Measurements from ENCODE around the gene SCNN1A.

SCNN1A gene

GRCh38 chr12:6364044-6364374 lies 11.4 kb downstream of the SCNN1A start:
- Histone ChIP-seq H3K27me3 (ENCODE audit: low read depth, low read length) (no peaks in the 10 kb centered on the region), H3K4me3 (ENCODE audit: low read depth in 1 of 2, low read length in 2 of 2) (peak overlapping the region; percentile 67 to 76), H3K36me3 (ENCODE audit: control insufficient read depth in 1 of 2, insufficient read depth in 2 of 2, low read length in 2 of 2) (no peaks in the 10 kb centered on the region), H3K4me1 (ENCODE audit: control insufficient read depth in 1 of 2, insufficient read depth in 2 of 2, low read length in 2 of 2) (peaks cover 0 to 13% of the 10 kb centered on the region in 2 donors), H3K9me3 (ENCODE audit: control insufficient read depth in 1 of 2, low read length in 2 of 2) (no peaks in the 10 kb centered on the region), H3K27ac (ENCODE audit: low read length) (peak overlapping the region; percentile 88)

GRCh38 chr12:6363330-6364043 lies 11.9 kb downstream of the SCNN1A start:
- Histone ChIP-seq H3K4me3 (ENCODE audit: low read depth in 1 of 2, low read length in 2 of 2) (peak overlapping the region; percentile 67 to 76), H3K27me3 (ENCODE audit: low read depth, low read length) (no peaks in the 10 kb centered on the region), H3K4me1 (ENCODE audit: control insufficient read depth in 1 of 2, insufficient read depth in 2 of 2, low read length in 2 of 2) (peaks cover 0 to 13% of the 10 kb centered on the region in 2 donors), H3K27ac (ENCODE audit: low read length) (peak overlapping the region; percentile 88), H3K36me3 (ENCODE audit: control insufficient read depth in 1 of 2, insufficient read depth in 2 of 2, low read length in 2 of 2) (no peaks in the 10 kb centered on the region), H3K9me3 (ENCODE audit: control insufficient read depth in 1 of 2, low read length in 2 of 2) (no peaks in the 10 kb centered on the region)

GRCh38 chr12:6363010-6363329 lies 12.4 kb downstream of the SCNN1A start:
- H3K27ac ChIP-seq (ENCODE audit: low read length): peak overlapping the region; percentile 88
- peaks cover 0 to 13% of the 10 kb centered on the region in 2 donors for H3K4me1 ChIP-seq (ENCODE audit: control insufficient read depth in 1 of 2, insufficient read depth in 2 of 2, low read length in 2 of 2)
- peak overlapping the region in 1 of 2 donors; percentile 76 for H3K4me3 ChIP-seq (ENCODE audit: low read depth in 1 of 2, low read length in 2 of 2)

GRCh38 chr12:6362403-6362802 lies 13.0 kb downstream of the SCNN1A start:
- Histone ChIP-seq H3K4me1 (ENCODE audit: control insufficient read depth in 1 of 2, insufficient read depth in 2 of 2, low read length in 2 of 2) (peaks cover 0 to 13% of the 10 kb centered on the region in 2 donors), H3K4me3 (ENCODE audit: low read depth in 1 of 2, low read length in 2 of 2) (no peak overlapping the region), H3K27ac (ENCODE audit: low read length) (peak overlapping the region; percentile 72), H3K27me3 (ENCODE audit: low read depth, low read length) (no peaks in the 10 kb centered on the region), H3K9me3 (ENCODE audit: control insufficient read depth in 1 of 2, low read length in 2 of 2) (no peaks in the 10 kb centered on the region), H3K36me3 (ENCODE audit: control insufficient read depth in 1 of 2, insufficient read depth in 2 of 2, low read length in 2 of 2) (no peaks in the 10 kb centered on the region)

More at GRCh38 chr12:6363010-6363329, 12.4 kb downstream of the SCNN1A start:
- Histone ChIP-seq H3K27me3 (ENCODE audit: low read depth, low read length) (no peaks in the 10 kb centered on the region), H3K36me3 (ENCODE audit: control insufficient read depth in 1 of 2, insufficient read depth in 2 of 2, low read length in 2 of 2) (no peaks in the 10 kb centered on the region), H3K9me3 (ENCODE audit: control insufficient read depth in 1 of 2, low read length in 2 of 2) (no peaks in the 10 kb centered on the region)

GRCh38 chr12:6361834-6362233 lies 13.5 kb downstream of the SCNN1A start:
- Histone ChIP-seq H3K9me3 (ENCODE audit: control insufficient read depth in 1 of 2, low read length in 2 of 2) (no peaks in the 10 kb centered on the region), H3K4me3 (ENCODE audit: low read depth in 1 of 2, low read length in 2 of 2) (no peak overlapping the region), H3K36me3 (ENCODE audit: control insufficient read depth in 1 of 2, insufficient read depth in 2 of 2, low read length in 2 of 2) (no peaks in the 10 kb centered on the region), H3K4me1 (ENCODE audit: control insufficient read depth in 1 of 2, insufficient read depth in 2 of 2, low read length in 2 of 2) (peaks cover 0 to 13% of the 10 kb centered on the region in 2 donors), H3K27ac (ENCODE audit: low read length) (peak overlapping the region; percentile 72), H3K27me3 (ENCODE audit: low read depth, low read length) (no peaks in the 10 kb centered on the region)

GRCh38 chr12:6360578-6361490 lies 14.5 kb downstream of the SCNN1A start:
- H3K36me3 ChIP-seq (ENCODE audit: control insufficient read depth in 1 of 2, insufficient read depth in 2 of 2, low read length in 2 of 2): no peaks in the 10 kb centered on the region

GRCh38 chr12:6360080-6360571 lies 15.2 kb downstream of the SCNN1A start:
- peaks cover 0 to 13% of the 10 kb centered on the region in 2 donors for H3K4me1 ChIP-seq (ENCODE audit: control insufficient read depth in 1 of 2, insufficient read depth in 2 of 2, low read length in 2 of 2)
- H3K36me3 ChIP-seq (ENCODE audit: control insufficient read depth in 1 of 2, insufficient read depth in 2 of 2, low read length in 2 of 2): no peaks in the 10 kb centered on the region
- H3K4me3 ChIP-seq (ENCODE audit: low read depth in 1 of 2, low read length in 2 of 2): no peak overlapping the region
- H3K9me3 ChIP-seq (ENCODE audit: control insufficient read depth in 1 of 2, low read length in 2 of 2): no peaks in the 10 kb centered on the region
- no peaks in the 10 kb centered on the region for H3K27me3 ChIP-seq (ENCODE audit: low read depth, low read length)
- peak overlapping the region; percentile 53 for H3K27ac ChIP-seq (ENCODE audit: low read length)

More at GRCh38 chr12:6360578-6361490, 14.5 kb downstream of the SCNN1A start:
- peaks cover 0 to 13% of the 10 kb centered on the region in 2 donors for H3K4me1 ChIP-seq (ENCODE audit: control insufficient read depth in 1 of 2, insufficient read depth in 2 of 2, low read length in 2 of 2)
- H3K9me3 ChIP-seq (ENCODE audit: control insufficient read depth in 1 of 2, low read length in 2 of 2): no peaks in the 10 kb centered on the region
- no peaks in the 10 kb centered on the region for H3K27me3 ChIP-seq (ENCODE audit: low read depth, low read length)
- no peak overlapping the region for H3K4me3 ChIP-seq (ENCODE audit: low read depth in 1 of 2, low read length in 2 of 2)
- H3K27ac ChIP-seq (ENCODE audit: low read length): peak overlapping the region; percentile 53

GRCh38 chr12:6358881-6359280 lies 16.5 kb downstream of the SCNN1A start:
- no peaks in the 10 kb centered on the region for H3K9me3 ChIP-seq (ENCODE audit: control insufficient read depth in 1 of 2, low read length in 2 of 2)
- no peak overlapping the region for H3K27ac ChIP-seq (ENCODE audit: low read length)
- H3K4me1 ChIP-seq (ENCODE audit: control insufficient read depth in 1 of 2, insufficient read depth in 2 of 2, low read length in 2 of 2): peaks cover 0 to 13% of the 10 kb centered on the region in 2 donors
- no peaks in the 10 kb centered on the region for H3K27me3 ChIP-seq (ENCODE audit: low read depth, low read length)
- H3K36me3 ChIP-seq (ENCODE audit: control insufficient read depth in 1 of 2, insufficient read depth in 2 of 2, low read length in 2 of 2): no peaks in the 10 kb centered on the region
- H3K4me3 ChIP-seq (ENCODE audit: low read depth in 1 of 2, low read length in 2 of 2): no peak overlapping the region

GRCh38 chr12:6356374-6356820 lies 19.0 kb downstream of the SCNN1A start:
- H3K9me3 ChIP-seq (ENCODE audit: control insufficient read depth in 1 of 2, low read length in 2 of 2): no peaks in the 10 kb centered on the region
- H3K27ac ChIP-seq (ENCODE audit: low read length): no peak overlapping the region
- H3K36me3 ChIP-seq (ENCODE audit: control insufficient read depth in 1 of 2, insufficient read depth in 2 of 2, low read length in 2 of 2): no peaks in the 10 kb centered on the region
- no peaks in the 10 kb centered on the region for H3K27me3 ChIP-seq (ENCODE audit: low read depth, low read length)
- H3K4me3 ChIP-seq (ENCODE audit: low read depth in 1 of 2, low read length in 2 of 2): no peak overlapping the region
- H3K4me1 ChIP-seq (ENCODE audit: control insufficient read depth in 1 of 2, insufficient read depth in 2 of 2, low read length in 2 of 2): peaks cover 0 to 6% of the 10 kb centered on the region in 2 donors

GRCh38 chr12:6355491-6356373 lies 19.6 kb downstream of the SCNN1A start:
- Histone ChIP-seq H3K4me3 (ENCODE audit: low read depth in 1 of 2, low read length in 2 of 2) (no peak overlapping the region), H3K36me3 (ENCODE audit: control insufficient read depth in 1 of 2, insufficient read depth in 2 of 2, low read length in 2 of 2) (no peaks in the 10 kb centered on the region), H3K4me1 (ENCODE audit: control insufficient read depth in 1 of 2, insufficient read depth in 2 of 2, low read length in 2 of 2) (no peaks in the 10 kb centered on the region), H3K27me3 (ENCODE audit: low read depth, low read length) (no peaks in the 10 kb centered on the region), H3K9me3 (ENCODE audit: control insufficient read depth in 1 of 2, low read length in 2 of 2) (no peaks in the 10 kb centered on the region), H3K27ac (ENCODE audit: low read length) (no peak overlapping the region)
